ENCODE results near the gene CD80.

DNA sequence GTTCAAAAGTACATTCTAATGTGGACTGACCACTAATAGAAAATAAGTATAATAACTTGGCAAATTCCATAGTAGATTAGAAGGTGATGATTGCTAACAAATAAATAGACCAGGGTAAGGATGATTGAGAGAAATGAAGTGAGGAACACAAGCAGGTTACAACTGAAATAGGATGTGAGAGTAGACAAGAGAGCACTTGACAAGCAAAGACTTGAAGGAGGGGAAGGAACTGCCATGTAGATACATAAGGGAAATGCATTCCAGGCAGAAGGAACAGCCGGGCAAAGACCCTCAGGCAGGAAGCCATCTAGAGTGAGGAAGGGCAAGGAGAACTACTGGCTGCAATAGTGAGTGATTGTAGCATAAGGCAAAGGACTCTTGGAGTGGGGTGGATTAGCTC is 43.3 kb upstream of the CD80 start:
- no peak for TF ChIP-seq POLR2A (IDR thresholded peaks at IDR 0.05)
- TF ChIP-seq, protein P1, sequence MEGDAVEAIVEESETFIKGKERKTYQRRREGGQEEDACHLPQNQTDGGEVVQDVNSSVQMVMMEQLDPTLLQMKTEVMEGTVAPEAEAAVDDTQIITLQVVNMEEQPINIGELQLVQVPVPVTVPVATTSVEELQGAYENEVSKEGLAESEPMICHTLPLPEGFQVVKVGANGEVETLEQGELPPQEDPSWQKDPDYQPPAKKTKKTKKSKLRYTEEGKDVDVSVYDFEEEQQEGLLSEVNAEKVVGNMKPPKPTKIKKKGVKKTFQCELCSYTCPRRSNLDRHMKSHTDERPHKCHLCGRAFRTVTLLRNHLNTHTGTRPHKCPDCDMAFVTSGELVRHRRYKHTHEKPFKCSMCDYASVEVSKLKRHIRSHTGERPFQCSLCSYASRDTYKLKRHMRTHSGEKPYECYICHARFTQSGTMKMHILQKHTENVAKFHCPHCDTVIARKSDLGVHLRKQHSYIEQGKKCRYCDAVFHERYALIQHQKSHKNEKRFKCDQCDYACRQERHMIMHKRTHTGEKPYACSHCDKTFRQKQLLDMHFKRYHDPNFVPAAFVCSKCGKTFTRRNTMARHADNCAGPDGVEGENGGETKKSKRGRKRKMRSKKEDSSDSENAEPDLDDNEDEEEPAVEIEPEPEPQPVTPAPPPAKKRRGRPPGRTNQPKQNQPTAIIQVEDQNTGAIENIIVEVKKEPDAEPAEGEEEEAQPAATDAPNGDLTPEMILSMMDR (IDR thresholded peaks at IDR 0.05) = no peak
- TF ChIP-seq EP300 (IDR thresholded peaks at IDR 0.05) = no peak

All from ovary (tissue), 3 donors.